KMS-11 (cell line): Measurements from ENCODE around the gene AHSP.
"Not testable (repeated sequence)": the region's sequence is repeated elsewhere in the genome, so short reads cannot be mapped to it uniquely, and the experiment has no call there.

Experiments
- H2AFZ ChIP-seq: fragments of 200-600 bp; sonication (generic); 2 replicates; pipeline ENCODE4 v1.6.1; 2016; ENCODE audit warnings: antibody characterized with exemption, mixed run types, low read depth
- H3K27ac ChIP-seq: fragments of 200-600 bp; sonication (generic); 2 replicates; pipeline ENCODE4 v1.6.1; 2016; ENCODE audit warnings: mild to moderate bottlenecking, mixed run types
- H3K27me3 ChIP-seq: fragments of 200-600 bp; sonication (generic); 2 replicates; pipeline ENCODE4 v1.6.1; 2017; ENCODE audit warnings: mild to moderate bottlenecking, low read depth, mixed run types, moderate library complexity; ENCODE audit not compliant: insufficient read depth
- H3K36me3 ChIP-seq: fragments of 200-600 bp; sonication (generic); 2 replicates; pipeline ENCODE4 v1.6.1; 2017; ENCODE audit warnings: mild to moderate bottlenecking, mixed run types; ENCODE audit not compliant: insufficient read depth
- H3K4me1 ChIP-seq: fragments of 200-600 bp; sonication (generic); 2 replicates; pipeline ENCODE4 v1.6.1; 2016; ENCODE audit warnings: mild to moderate bottlenecking, low read depth, mixed run types; ENCODE audit not compliant: poor library complexity, severe bottlenecking
- H3K4me2 ChIP-seq: fragments of 200-600 bp; sonication (generic); 2 replicates; pipeline ENCODE4 v1.7.0; 2016; ENCODE audit warnings: mild to moderate bottlenecking, mixed run types
- H3K4me3 ChIP-seq: fragments of 200-600 bp; sonication (generic); IDR thresholded peaks from 2 replicates; pipeline ENCODE4 v1.6.1; 2017; ENCODE audit warnings: low read depth, low read length, mixed read lengths; ENCODE audit not compliant: insufficient read depth
- H3K79me2 ChIP-seq: fragments of 200-600 bp; sonication (generic); 2 replicates; pipeline ENCODE4 v1.6.1; 2016; ENCODE audit warnings: low read depth, mixed run types; ENCODE audit not compliant: insufficient read depth
- H3K9ac ChIP-seq: fragments of 200-600 bp; sonication (generic); 2 replicates; pipeline ENCODE4 v1.6.1; 2016; ENCODE audit warnings: mild to moderate bottlenecking, mixed run types
- H4K20me1 ChIP-seq: fragments of 200-600 bp; sonication (generic); 2 replicates; pipeline ENCODE4 v1.6.1; 2016; ENCODE audit warnings: mild to moderate bottlenecking, mixed run types; ENCODE audit not compliant: insufficient read depth
- CTCF ChIP-seq: fragments of 200-600 bp; sonication (generic); conservative IDR thresholded peaks from 2 replicates; pipeline ENCODE4 v1.6.1; 2017; ENCODE audit warnings: low read depth, mild to moderate bottlenecking, antibody characterized with exemption, low read length, moderate library complexity, mixed read lengths

Gene AHSP

DNA sequence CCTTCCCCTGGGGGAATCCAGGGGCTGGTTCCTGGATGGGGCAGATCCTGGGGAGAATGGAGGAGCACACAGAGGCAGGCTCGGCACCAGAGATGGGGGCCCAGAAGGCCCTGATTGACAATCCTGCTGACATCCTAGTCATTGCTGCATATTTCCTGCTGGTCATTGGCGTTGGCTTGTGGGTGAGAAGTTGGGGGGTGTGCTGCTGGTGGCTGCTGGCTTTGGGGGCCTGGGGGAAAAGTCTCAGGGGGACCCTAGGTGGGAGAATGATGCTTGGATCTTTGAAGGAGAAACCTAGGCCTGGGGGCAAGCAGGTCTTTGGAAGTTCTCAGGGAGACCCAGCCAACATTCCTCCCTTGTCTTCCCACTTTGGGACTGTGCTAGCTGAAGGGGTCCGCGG lies 44.6 kb upstream of the AHSP start, which contains the start of gene SLC5A2:
TSS of gene SLC5A2 (plus strand) at position 43 of the 400 bp plus-strand sequence. CDS start at position 57, 14 bp downstream.
- H3K27ac ChIP-seq, result no peak within 1 kb of the TSS

DNA sequence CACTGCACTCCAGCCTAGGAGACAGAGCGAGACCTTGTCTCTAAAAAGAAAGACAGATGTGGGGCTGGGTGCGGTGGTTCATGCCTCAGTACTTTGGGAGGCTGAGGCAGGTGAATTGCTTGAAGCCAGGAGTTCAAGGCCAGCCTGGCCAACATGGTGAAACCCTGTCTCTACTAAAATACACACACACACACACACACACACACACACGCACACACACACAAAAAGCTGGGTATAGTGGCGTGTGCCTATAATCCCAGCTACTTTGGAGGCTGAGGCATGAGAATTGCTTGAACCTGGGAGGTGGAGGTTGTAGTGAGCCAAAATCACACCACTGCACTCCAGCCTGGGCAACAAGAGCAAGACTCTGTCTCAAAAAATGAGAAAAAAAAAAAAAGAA lies 43.7 kb upstream of the AHSP start:
- not testable (repeated sequence) for H3K27me3 ChIP-seq, H2AFZ ChIP-seq, H3K4me3 ChIP-seq, H3K79me2 ChIP-seq, H4K20me1 ChIP-seq, H3K4me2 ChIP-seq, H3K4me1 ChIP-seq, H3K9ac ChIP-seq, H3K27ac ChIP-seq, H3K36me3 ChIP-seq

More for the DNA sequence above, 44.6 kb upstream of the AHSP start, which contains the start of gene SLC5A2:
- Histone ChIP-seq H4K20me1 (no peaks in the 10 kb centered on the region), H3K79me2 (no peaks in the 10 kb centered on the region), H3K4me1 (no peaks in the 10 kb centered on the region), H3K36me3 (no peaks in the 10 kb centered on the region), H3K4me3 (no peak within 1 kb of the TSS), H3K4me2 (no peak within 1 kb of the TSS), H3K9ac (no peak within 1 kb of the TSS), H3K27me3 (no peaks in the 10 kb centered on the region), H2AFZ (no peak within 1 kb of the TSS)
- TF ChIP-seq CTCF, result no peak

GRCh38 chr16:31484491-31485171 lies 43.1 kb upstream of the AHSP start:
- H3K36me3 ChIP-seq, result no peaks in the 10 kb centered on the region
- H3K27ac ChIP-seq, result no peak overlapping the region
- no peaks in the 10 kb centered on the region for H3K79me2 ChIP-seq
- H3K9ac ChIP-seq, result no peak overlapping the region
- TF ChIP-seq CTCF, result no peak
- no peaks in the 10 kb centered on the region for H3K4me1 ChIP-seq
- H3K4me3 ChIP-seq, result no peak overlapping the region
- no peaks in the 10 kb centered on the region for H3K27me3 ChIP-seq
- H4K20me1 ChIP-seq, result no peaks in the 10 kb centered on the region
- H3K4me2 ChIP-seq, result no peak overlapping the region
- no peak overlapping the region for H2AFZ ChIP-seq

DNA sequence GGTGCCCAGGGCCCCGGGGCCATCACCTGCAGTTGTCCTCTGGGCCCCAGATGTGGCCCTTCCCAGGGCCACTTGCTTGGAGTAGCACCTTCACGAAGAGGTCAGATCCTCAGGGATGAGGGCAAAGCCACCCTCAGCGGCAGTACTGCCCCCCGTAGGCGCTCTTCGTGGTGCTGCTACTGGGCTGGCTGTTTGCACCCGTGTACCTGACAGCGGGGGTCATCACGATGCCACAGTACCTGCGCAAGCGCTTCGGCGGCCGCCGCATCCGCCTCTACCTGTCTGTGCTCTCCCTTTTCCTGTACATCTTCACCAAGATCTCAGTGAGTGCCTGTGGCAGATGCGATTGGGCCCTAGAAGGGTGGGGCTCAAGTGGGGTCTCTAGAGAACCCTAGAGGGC lies 42.1 kb upstream of the AHSP start:
- H3K79me2 ChIP-seq, result no peaks in the 10 kb centered on the region
- no peaks in the 10 kb centered on the region for H3K4me1 ChIP-seq
- no peak overlapping the region for H3K4me3 ChIP-seq
- H3K9ac ChIP-seq, result no peak overlapping the region
- H3K27ac ChIP-seq, result no peak overlapping the region
- no peak for TF ChIP-seq CTCF
- no peak overlapping the region for H3K4me2 ChIP-seq
- H3K36me3 ChIP-seq, result no peaks in the 10 kb centered on the region
- no peaks in the 10 kb centered on the region for H4K20me1 ChIP-seq
- no peaks in the 10 kb centered on the region for H3K27me3 ChIP-seq
- H2AFZ ChIP-seq, result no peak overlapping the region

- Histone ChIP-seq H4K20me1 (no peaks in the 10 kb centered on the region), H3K36me3 (no peaks in the 10 kb centered on the region), H3K27me3 (no peaks in the 10 kb centered on the region), H3K4me3 (no peak overlapping the region), H3K4me2 (no peak overlapping the region), H3K4me1 (no peaks in the 10 kb centered on the region), H3K79me2 (no peaks in the 10 kb centered on the region), H3K9ac (no peak overlapping the region), H2AFZ (no peak overlapping the region), H3K27ac (no peak overlapping the region)
- no peak for TF ChIP-seq CTCF
Observed at GRCh38 chr16:31486045-31486444, 41.7 kb upstream of the AHSP start.
